ENCODE data around the gene SLC25A13.

SLC25A13 gene

GRCh38 chr7:96287559-96287958 is 34.3 kb downstream of the SLC25A13 start:
- Histone ChIP-seq H3K27ac (replicated peaks) (no peak overlapping the region), H3K4me3 (replicated peaks; ENCODE audit: insufficient read depth, low read length) (no peak overlapping the region), H3K27me3 (ENCODE audit: insufficient read depth, poor library complexity, severe bottlenecking) (no peaks in the 10 kb centered on the region)
- TF ChIP-seq, protein P1, sequence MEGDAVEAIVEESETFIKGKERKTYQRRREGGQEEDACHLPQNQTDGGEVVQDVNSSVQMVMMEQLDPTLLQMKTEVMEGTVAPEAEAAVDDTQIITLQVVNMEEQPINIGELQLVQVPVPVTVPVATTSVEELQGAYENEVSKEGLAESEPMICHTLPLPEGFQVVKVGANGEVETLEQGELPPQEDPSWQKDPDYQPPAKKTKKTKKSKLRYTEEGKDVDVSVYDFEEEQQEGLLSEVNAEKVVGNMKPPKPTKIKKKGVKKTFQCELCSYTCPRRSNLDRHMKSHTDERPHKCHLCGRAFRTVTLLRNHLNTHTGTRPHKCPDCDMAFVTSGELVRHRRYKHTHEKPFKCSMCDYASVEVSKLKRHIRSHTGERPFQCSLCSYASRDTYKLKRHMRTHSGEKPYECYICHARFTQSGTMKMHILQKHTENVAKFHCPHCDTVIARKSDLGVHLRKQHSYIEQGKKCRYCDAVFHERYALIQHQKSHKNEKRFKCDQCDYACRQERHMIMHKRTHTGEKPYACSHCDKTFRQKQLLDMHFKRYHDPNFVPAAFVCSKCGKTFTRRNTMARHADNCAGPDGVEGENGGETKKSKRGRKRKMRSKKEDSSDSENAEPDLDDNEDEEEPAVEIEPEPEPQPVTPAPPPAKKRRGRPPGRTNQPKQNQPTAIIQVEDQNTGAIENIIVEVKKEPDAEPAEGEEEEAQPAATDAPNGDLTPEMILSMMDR (IDR thresholded peaks at IDR 0.05; ENCODE audit: insufficient read depth, low read length) = no peak
- TF ChIP-seq POLR2AphosphoS5 (IDR thresholded peaks at IDR 0.05; ENCODE audit: low read depth) = no peak
- no peak for TF ChIP-seq GABPA (IDR thresholded peaks at IDR 0.05; ENCODE audit: low read depth)
- no peak for TF ChIP-seq REST (IDR thresholded peaks at IDR 0.05; ENCODE audit: insufficient replicate concordance, low read depth)
- TF ChIP-seq SPI1 (IDR thresholded peaks at IDR 0.05; ENCODE audit: borderline replicate concordance, low read depth) = no peak
- no peak for DNase-seq (ENCODE audit: low read depth in 1 of 2, low spot score in 1 of 2)

DNA sequence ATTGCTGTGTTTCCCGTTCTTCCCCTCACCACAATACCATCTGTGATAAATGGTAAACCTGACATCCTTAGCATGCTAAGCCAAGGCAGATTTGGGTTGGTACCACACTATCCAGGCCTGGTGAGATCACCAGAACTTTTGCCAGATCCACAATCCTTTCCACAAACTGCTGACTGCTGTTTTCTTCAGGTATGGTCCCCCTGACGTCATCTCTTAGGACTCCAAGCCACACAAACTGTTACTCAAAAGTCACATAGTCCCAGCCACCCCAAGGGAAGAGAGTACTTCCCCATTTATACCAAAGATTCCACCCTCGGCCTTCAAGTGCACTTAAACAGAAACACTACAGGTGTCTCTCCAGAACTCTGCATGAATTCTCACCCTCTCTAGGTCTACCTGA is 34.8 kb downstream of the SLC25A13 start:
- peak in 1 of 2 experiments; percentile 61 for DNase-seq (ENCODE audit: low read depth in 1 of 2, low spot score in 1 of 2)
- H3K27ac ChIP-seq (replicated peaks) = no peak overlapping the region
- no peaks in the 10 kb centered on the region for H3K27me3 ChIP-seq (ENCODE audit: insufficient read depth, poor library complexity, severe bottlenecking)
- H3K4me3 ChIP-seq (replicated peaks; ENCODE audit: insufficient read depth, low read length) = no peak overlapping the region
- peak; percentile 29; the same call in 1 of the 2 replicates for TF ChIP-seq SPI1 (IDR thresholded peaks at IDR 0.05; ENCODE audit: borderline replicate concordance, low read depth)
- no peak for TF ChIP-seq GABPA (IDR thresholded peaks at IDR 0.05; ENCODE audit: low read depth)

GRCh38 chr7:96285579-96285978 is 36.3 kb downstream of the SLC25A13 start:
- Histone ChIP-seq H3K27me3 (ENCODE audit: insufficient read depth, poor library complexity, severe bottlenecking) (no peaks in the 10 kb centered on the region), H3K27ac (replicated peaks) (no peak overlapping the region), H3K4me3 (replicated peaks; ENCODE audit: insufficient read depth, low read length) (no peak overlapping the region)
- TF ChIP-seq, protein P1 (IDR thresholded peaks at IDR 0.05; ENCODE audit: insufficient read depth, low read length) = no peak
- TF ChIP-seq POLR2AphosphoS5 (IDR thresholded peaks at IDR 0.05; ENCODE audit: low read depth) (no peak), REST (IDR thresholded peaks at IDR 0.05; ENCODE audit: insufficient replicate concordance, low read depth) (no peak), SPI1 (IDR thresholded peaks at IDR 0.05; ENCODE audit: borderline replicate concordance, low read depth) (no peak), GABPA (IDR thresholded peaks at IDR 0.05; ENCODE audit: low read depth) (no peak)
- no peak for DNase-seq (ENCODE audit: low read depth in 1 of 2, low spot score in 1 of 2)

- H3K4me3 ChIP-seq (replicated peaks; ENCODE audit: insufficient read depth, low read length) = no peak overlapping the region
- no peak for DNase-seq (ENCODE audit: low read depth in 1 of 2, low spot score in 1 of 2)
- H3K27me3 ChIP-seq (ENCODE audit: insufficient read depth, poor library complexity, severe bottlenecking) = no peaks in the 10 kb centered on the region
- TF ChIP-seq POLR2AphosphoS5 (IDR thresholded peaks at IDR 0.05; ENCODE audit: low read depth) = no peak
- no peak for TF ChIP-seq GABPA (IDR thresholded peaks at IDR 0.05; ENCODE audit: low read depth)
- TF ChIP-seq, protein P1 (IDR thresholded peaks at IDR 0.05; ENCODE audit: insufficient read depth, low read length) = no peak
- no peak for TF ChIP-seq REST (IDR thresholded peaks at IDR 0.05; ENCODE audit: insufficient replicate concordance, low read depth)
- TF ChIP-seq SPI1 (IDR thresholded peaks at IDR 0.05; ENCODE audit: borderline replicate concordance, low read depth) = no peak
- H3K27ac ChIP-seq (replicated peaks) = no peak overlapping the region
Observed at GRCh38 chr7:96284835-96285234, 37.1 kb downstream of the SLC25A13 start.

Measured in HL-60 (cell line).